Lower leg skin (tissue), 4 donors: ENCODE data around the gene DISC1. TPM values are rescaled to one million over a fixed set of nuclear protein-coding genes. Genes with fewer than 3 reads are reported as not detected.
"Not testable (repeated sequence)": the region's sequence is repeated elsewhere in the genome, so short reads cannot be mapped to it uniquely, and the experiment has no call there.

Experiments used
- DNase-seq, 2 donors: peaks; one replicate each; pipeline ENCODE4 v3.0.0-alpha.2; 2019; ENCODE audit warnings: low spot score in 2 of 2
- H3K4me3 ChIP-seq: fragments of 200-600 bp; sonication (generic); 2 replicates; pipeline ENCODE4 v1.5.1; 2017; ENCODE audit warnings: mild to moderate bottlenecking, low read depth; ENCODE audit not compliant: poor library complexity, severe bottlenecking
- POLR2A ChIP-seq, 2 donors: fragments of 450-650 bp; IDR thresholded peaks; one replicate each; pipeline ENCODE4 v1.6.1; 2016 to 2017; ENCODE audit warnings: antibody characterized with exemption in 2 of 2, mild to moderate bottlenecking in 1 of 2, moderate library complexity in 1 of 2
- WGBS, 2 donors: methylation state at CpG; one replicate each; pipeline ENCODE4 v1.1.5; 2018; 5-methylcytosine and 5-hydroxymethylcytosine counted together
- intact Hi-C: fragments of 100-400 bp; cut with DNase I; formaldehyde crosslinking; loops from one replicate; pipeline ENCODE4 v1.15.0; 2023; ENCODE audit warnings: low total_unique reads
- total RNA-seq, 4 donors: library from RNA; depleted of rRNA; stranded (reverse); fragments of >200 nt; gene quantifications; one replicate each; pipeline ENCODE4 v1.1.0, GENCODE V29; 2016
- TF ChIP-seq, protein P1 (sequence below), 3 donors: fragments of 450-650 bp; IDR thresholded peaks; one replicate each; pipeline ENCODE4 v1.5.1; 2016; ENCODE audit warnings: antibody characterized with exemption in 3 of 3, mild to moderate bottlenecking in 3 of 3, moderate library complexity in 2 of 3

Gene DISC1
- total RNA-seq, 4 donors from 2014 or later, result 1.6 to 7.4 (median 3.5) TPM

DNA sequence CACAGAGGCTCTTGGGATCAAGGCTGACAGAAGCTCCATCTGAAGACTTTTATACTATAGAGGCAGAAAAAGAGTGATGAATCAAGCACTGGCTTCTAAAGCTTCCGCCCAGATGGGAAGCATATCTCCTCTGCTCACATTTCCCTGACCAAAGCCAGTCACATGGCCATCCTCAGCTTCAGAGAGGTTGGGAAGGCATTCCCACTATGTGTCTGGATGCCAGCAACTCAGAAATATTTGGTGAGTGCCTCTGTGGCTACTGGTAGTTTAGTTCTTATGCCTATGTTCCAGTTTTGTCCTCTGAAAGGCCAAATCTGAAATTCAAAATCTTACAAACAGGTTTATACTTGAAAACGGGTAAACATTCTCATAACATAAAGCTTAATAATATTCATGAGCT lies 9.9 kb upstream of the DISC1 start:
- DNase-seq, result no peak
- 84 to 86% methylated on average over 2 of the region's 2 CpGs for WGBS, 2 donors
- no peak for TF ChIP-seq POLR2A (IDR thresholded peaks at IDR 0.05)
- TF ChIP-seq, protein P1, sequence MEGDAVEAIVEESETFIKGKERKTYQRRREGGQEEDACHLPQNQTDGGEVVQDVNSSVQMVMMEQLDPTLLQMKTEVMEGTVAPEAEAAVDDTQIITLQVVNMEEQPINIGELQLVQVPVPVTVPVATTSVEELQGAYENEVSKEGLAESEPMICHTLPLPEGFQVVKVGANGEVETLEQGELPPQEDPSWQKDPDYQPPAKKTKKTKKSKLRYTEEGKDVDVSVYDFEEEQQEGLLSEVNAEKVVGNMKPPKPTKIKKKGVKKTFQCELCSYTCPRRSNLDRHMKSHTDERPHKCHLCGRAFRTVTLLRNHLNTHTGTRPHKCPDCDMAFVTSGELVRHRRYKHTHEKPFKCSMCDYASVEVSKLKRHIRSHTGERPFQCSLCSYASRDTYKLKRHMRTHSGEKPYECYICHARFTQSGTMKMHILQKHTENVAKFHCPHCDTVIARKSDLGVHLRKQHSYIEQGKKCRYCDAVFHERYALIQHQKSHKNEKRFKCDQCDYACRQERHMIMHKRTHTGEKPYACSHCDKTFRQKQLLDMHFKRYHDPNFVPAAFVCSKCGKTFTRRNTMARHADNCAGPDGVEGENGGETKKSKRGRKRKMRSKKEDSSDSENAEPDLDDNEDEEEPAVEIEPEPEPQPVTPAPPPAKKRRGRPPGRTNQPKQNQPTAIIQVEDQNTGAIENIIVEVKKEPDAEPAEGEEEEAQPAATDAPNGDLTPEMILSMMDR (IDR thresholded peaks at IDR 0.05), result no peak
- no peak overlapping the region for H3K4me3 ChIP-seq
- intact Hi-C loops, result no loop called here

DNA sequence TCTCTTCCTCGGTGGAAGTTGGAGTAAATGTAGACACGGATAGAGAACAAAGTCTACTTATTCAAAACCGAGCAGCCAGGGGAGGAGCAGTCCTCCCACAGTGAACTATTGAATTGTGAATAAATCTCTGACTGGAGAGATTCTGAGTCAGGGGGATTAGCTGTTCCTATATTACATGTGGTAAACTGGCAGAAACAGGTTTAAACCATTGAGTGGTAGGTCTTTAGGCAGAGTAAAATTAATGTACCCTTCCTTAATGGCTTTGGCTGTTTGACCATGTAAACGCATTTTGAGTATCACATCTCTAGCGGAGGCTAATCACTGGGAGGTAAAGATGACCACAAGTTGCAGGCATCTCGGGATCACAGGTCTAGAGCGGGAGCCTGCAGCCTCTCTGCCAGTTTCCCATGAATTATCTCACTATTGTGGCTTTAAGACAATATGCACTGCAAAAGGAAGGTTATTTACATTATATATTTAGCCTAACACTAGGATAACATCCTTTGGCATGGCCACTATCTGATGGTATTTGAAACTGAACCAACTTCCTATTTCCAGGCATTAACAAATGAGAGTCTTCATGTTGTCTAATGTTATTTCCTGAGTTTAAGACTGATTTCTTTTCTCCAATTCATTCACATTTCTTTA lies 7.9 kb upstream of the DISC1 start:
- WGBS, 2 donors, result 73 to 84% methylated on average over 7 of the region's 7 CpGs
- no peak overlapping the region for H3K4me3 ChIP-seq
- intact Hi-C loops, result no loop called here
- no peak for DNase-seq
- TF ChIP-seq, protein P1 (IDR thresholded peaks at IDR 0.05), result no peak
- no peak for TF ChIP-seq POLR2A (IDR thresholded peaks at IDR 0.05)

DNA sequence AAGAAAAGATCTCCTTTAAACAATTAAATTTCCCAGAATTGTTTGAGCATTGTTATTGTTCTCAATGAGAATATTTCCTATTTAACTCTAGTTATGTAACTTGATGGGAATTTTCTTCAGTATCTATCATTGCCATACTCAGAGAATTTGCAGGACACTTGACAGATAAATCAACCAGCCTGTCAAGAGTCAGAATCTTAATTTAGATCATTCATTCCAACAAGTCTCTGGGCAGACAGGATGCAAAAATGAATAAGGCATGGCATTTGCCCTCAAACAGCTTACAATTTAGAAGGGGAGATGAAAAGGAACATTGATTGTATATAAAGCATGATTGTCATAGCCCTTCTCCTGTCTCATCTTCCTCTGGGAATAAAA lies 7.3 kb upstream of the DISC1 start:
- no peak for TF ChIP-seq POLR2A (IDR thresholded peaks at IDR 0.05)
- TF ChIP-seq, protein P1 (IDR thresholded peaks at IDR 0.05), result no peak
- DNase-seq, result no peak
- intact Hi-C loops, result no loop called here
- H3K4me3 ChIP-seq, result no peak overlapping the region

GRCh38 chr1:231625042-231625441 lies 1.5 kb upstream of the DISC1 start:
- intact Hi-C loops, DNase-seq, H3K4me3 ChIP-seq: not testable (repeated sequence)
- 89 to 94% methylated on average over 4 of the region's 4 CpGs for WGBS, 2 donors

DNA sequence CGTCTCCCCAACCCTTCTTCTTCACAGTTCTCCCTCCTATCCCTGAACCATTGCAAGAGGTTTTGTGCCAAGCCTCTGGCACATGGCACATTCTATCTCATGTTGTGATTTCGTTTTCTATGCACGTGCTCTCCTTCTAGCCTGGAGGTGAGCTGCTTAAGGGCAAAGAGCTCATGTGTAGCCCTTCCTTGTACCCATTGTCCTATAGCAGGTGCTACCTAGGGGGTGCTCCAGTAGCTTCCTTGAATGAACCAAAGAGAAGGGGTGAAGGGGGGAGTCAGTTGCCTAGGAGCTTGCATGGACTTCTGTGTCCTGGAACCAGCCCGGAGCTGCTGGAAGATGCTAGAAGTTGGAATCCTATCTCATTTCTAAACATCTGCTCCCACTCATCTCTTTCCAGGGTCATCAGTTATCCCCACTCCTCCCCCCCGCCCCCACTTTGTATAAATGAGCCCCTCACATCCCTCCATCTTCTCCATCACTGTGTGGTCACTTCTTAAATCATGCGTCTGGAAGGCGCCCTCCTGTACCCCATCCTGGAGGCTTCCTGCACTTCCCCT lies 535 bp upstream of the DISC1 start:
- H3K4me3 ChIP-seq, result peak overlapping the region; percentile 63
- WGBS, 2 donors, result 6% methylated on average over 7 of the region's 7 CpGs
- intact Hi-C loops, result no loop called here
- TF ChIP-seq, protein P1 (IDR thresholded peaks at IDR 0.05), result no peak
- no peak for TF ChIP-seq POLR2A (IDR thresholded peaks at IDR 0.05)
- DNase-seq, result no peak

GRCh38 chr1:231626951-231627614 lies 493 bp downstream of the DISC1 start:
- H3K4me3 ChIP-seq, result peak overlapping the region; percentile 63
- TF ChIP-seq POLR2A (IDR thresholded peaks at IDR 0.05), result no peak
- TF ChIP-seq, protein P1 (IDR thresholded peaks at IDR 0.05), result no peak
- WGBS, 2 donors, result 0% methylated on average over 8 to 15 of the region's 49 CpGs
- intact Hi-C loops, result no loop called here
- DNase-seq, result peak; percentile 78 to 96
